MM.1S (cell line): ENCODE data around the gene TRIL.

ENCODE experiments used
- DNase-seq: peaks from one replicate; pipeline ENCODE4 v3.0.0-alpha.2; 2015
- H2AFZ ChIP-seq: fragments of 300-600 bp; sonication (generic); 2 replicates; pipeline ENCODE4 v1.6.0; 2016; ENCODE audit warnings: antibody characterized with exemption, low read length
- H3F3A ChIP-seq: fragments of 300-600 bp; sonication (generic); 2 replicates; pipeline ENCODE4 v1.6.1; 2016; ENCODE audit warnings: mild to moderate bottlenecking, antibody characterized with exemption, low read length, moderate library complexity, mixed read lengths; ENCODE audit not compliant: insufficient read depth
- H3K27ac ChIP-seq: fragments of 300-600 bp; sonication (generic); 2 replicates; pipeline ENCODE4 v1.5.1; 2016; ENCODE audit warnings: mild to moderate bottlenecking, low read length
- H3K27me3 ChIP-seq: fragments of 300-600 bp; sonication (generic); replicated peaks from 2 replicates; pipeline ENCODE4 v1.6.0; 2016; ENCODE audit warnings: low read length; ENCODE audit not compliant: insufficient read depth
- H3K36me3 ChIP-seq: fragments of 300-600 bp; sonication (generic); replicated peaks from 2 replicates; pipeline ENCODE4 v1.6.1; 2016; ENCODE audit warnings: mild to moderate bottlenecking, low read length, mixed read lengths; ENCODE audit not compliant: insufficient read depth
- H3K4me1 ChIP-seq: fragments of 300-600 bp; sonication (generic); 2 replicates; pipeline ENCODE4 v1.6.1; 2016; ENCODE audit warnings: low read length, mixed read lengths
- H3K4me2 ChIP-seq: fragments of 300-600 bp; sonication (generic); 2 replicates; pipeline ENCODE4 v1.6.0; 2016; ENCODE audit warnings: low read depth, low read length
- H3K4me3 ChIP-seq: fragments of 300-600 bp; sonication (generic); 2 replicates; pipeline ENCODE4 v1.5.1; 2016; ENCODE audit warnings: low read length, mixed read lengths
- H3K79me2 ChIP-seq: fragments of 300-600 bp; sonication (generic); 2 replicates; pipeline ENCODE4 v1.6.1; 2016; ENCODE audit warnings: mixed run types, low read length, mixed read lengths
- H3K9ac ChIP-seq: fragments of 300-600 bp; sonication (generic); 2 replicates; pipeline ENCODE4 v1.6.1; 2016; ENCODE audit warnings: low read length, mixed read lengths
- H3K9me2 ChIP-seq: fragments of 300-600 bp; sonication (generic); replicated peaks from 2 replicates; pipeline ENCODE4 v1.6.1; 2016; ENCODE audit warnings: mild to moderate bottlenecking, low read length, mixed read lengths; ENCODE audit not compliant: insufficient read depth
- H3K9me3 ChIP-seq: fragments of 300-600 bp; sonication (generic); replicated peaks from 2 replicates; pipeline ENCODE4 v1.6.1; 2016; ENCODE audit warnings: mild to moderate bottlenecking, low read length, mixed read lengths; ENCODE audit not compliant: insufficient read depth
- H4K20me1 ChIP-seq: fragments of 300-600 bp; sonication (generic); 2 replicates; pipeline ENCODE4 v1.6.1; 2016; ENCODE audit warnings: mild to moderate bottlenecking, low read length, moderate library complexity, mixed read lengths; ENCODE audit not compliant: insufficient read depth
- EZH2 ChIP-seq: fragments of 300-600 bp; sonication (generic); optimal IDR thresholded peaks from 2 replicates; pipeline ENCODE3; 2017; ENCODE audit warnings: low read depth, mild to moderate bottlenecking, antibody characterized with exemption, low read length, mixed read lengths
- EZH2phosphoT487 ChIP-seq: fragments of 300-600 bp; sonication (generic); IDR thresholded peaks from 2 replicates; pipeline ENCODE4 v1.6.1; 2018; ENCODE audit warnings: antibody characterized with exemption, low read length
- TF ChIP-seq, protein P1 (sequence below): fragments of 300-600 bp; sonication (generic); IDR thresholded peaks from 2 replicates; pipeline ENCODE4 v1.5.1; 2016; ENCODE audit warnings: antibody characterized with exemption, low read length, mixed read lengths

TRIL gene

DNA sequence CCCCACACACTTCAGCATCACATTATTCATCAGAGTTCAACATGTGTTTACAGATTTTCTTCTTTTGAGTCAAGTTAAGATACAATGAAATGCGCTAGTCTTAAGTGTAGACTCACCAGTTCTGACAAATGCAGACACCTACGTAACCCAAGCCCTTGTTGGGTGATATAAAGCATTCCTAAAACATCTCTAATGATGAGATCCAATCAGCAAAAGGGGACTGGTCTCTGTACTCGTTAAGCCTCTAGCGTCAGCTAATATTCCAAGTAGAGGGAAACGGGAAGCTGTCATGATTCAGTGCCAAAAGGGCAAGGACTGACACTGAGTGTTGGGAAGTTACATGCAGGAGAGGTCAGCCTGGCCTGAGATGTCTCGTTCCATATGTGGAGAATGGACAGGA is 38.7 kb upstream of the TRIL start:
- H3F3A ChIP-seq: no peaks in the 10 kb centered on the region
- DNase-seq: no peak
- H3K79me2 ChIP-seq: no peaks in the 10 kb centered on the region
- no peak overlapping the region for H3K9ac ChIP-seq
- H4K20me1 ChIP-seq: no peaks in the 10 kb centered on the region
- H3K9me3 ChIP-seq: no peaks in the 10 kb centered on the region
- H3K27ac ChIP-seq: no peak overlapping the region
- H3K4me2 ChIP-seq: no peak overlapping the region
- TF ChIP-seq, protein P1, sequence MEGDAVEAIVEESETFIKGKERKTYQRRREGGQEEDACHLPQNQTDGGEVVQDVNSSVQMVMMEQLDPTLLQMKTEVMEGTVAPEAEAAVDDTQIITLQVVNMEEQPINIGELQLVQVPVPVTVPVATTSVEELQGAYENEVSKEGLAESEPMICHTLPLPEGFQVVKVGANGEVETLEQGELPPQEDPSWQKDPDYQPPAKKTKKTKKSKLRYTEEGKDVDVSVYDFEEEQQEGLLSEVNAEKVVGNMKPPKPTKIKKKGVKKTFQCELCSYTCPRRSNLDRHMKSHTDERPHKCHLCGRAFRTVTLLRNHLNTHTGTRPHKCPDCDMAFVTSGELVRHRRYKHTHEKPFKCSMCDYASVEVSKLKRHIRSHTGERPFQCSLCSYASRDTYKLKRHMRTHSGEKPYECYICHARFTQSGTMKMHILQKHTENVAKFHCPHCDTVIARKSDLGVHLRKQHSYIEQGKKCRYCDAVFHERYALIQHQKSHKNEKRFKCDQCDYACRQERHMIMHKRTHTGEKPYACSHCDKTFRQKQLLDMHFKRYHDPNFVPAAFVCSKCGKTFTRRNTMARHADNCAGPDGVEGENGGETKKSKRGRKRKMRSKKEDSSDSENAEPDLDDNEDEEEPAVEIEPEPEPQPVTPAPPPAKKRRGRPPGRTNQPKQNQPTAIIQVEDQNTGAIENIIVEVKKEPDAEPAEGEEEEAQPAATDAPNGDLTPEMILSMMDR: no peak
- no peak for TF ChIP-seq EZH2phosphoT487
- TF ChIP-seq EZH2: no peak
- no peaks in the 10 kb centered on the region for H3K36me3 ChIP-seq
- no peaks in the 10 kb centered on the region for H3K4me1 ChIP-seq
- no peaks in the 10 kb centered on the region for H3K9me2 ChIP-seq
- no peak overlapping the region for H2AFZ ChIP-seq
- no peaks in the 10 kb centered on the region for H3K27me3 ChIP-seq
- H3K4me3 ChIP-seq: no peak overlapping the region

DNA sequence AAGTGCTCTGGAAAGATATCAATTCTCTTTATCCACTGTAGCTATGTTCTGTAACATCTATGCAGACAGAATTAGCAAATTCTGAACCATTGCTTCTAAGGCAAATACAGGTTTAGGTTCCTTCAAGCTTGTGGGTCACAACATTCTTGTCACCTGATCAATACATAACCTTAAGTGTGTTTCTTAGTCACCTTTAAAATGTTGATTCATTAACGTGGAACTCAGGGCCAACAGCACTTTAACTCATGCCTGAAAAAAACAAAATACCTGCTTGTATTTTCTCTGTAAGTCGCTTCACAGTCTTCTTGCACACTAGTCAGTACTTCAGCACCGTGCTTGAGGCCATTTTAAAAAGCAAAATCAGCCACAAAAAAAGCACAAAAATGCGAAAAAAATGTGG is 35.2 kb upstream of the TRIL start:
- H3K9ac ChIP-seq: no peak overlapping the region
- no peaks in the 10 kb centered on the region for H3K36me3 ChIP-seq
- no peak overlapping the region for H3K27ac ChIP-seq
- no peaks in the 10 kb centered on the region for H3K9me2 ChIP-seq
- H3K79me2 ChIP-seq: no peaks in the 10 kb centered on the region
- no peaks in the 10 kb centered on the region for H3K4me1 ChIP-seq
- no peaks in the 10 kb centered on the region for H3K27me3 ChIP-seq
- no peaks in the 10 kb centered on the region for H3F3A ChIP-seq
- no peak overlapping the region for H3K4me3 ChIP-seq
- no peak overlapping the region for H3K4me2 ChIP-seq
- DNase-seq: no peak
- H3K9me3 ChIP-seq: no peaks in the 10 kb centered on the region
- no peak overlapping the region for H2AFZ ChIP-seq
- TF ChIP-seq EZH2: no peak
- no peak for TF ChIP-seq EZH2phosphoT487
- TF ChIP-seq, protein P1: no peak
- H4K20me1 ChIP-seq: no peaks in the 10 kb centered on the region

DNA sequence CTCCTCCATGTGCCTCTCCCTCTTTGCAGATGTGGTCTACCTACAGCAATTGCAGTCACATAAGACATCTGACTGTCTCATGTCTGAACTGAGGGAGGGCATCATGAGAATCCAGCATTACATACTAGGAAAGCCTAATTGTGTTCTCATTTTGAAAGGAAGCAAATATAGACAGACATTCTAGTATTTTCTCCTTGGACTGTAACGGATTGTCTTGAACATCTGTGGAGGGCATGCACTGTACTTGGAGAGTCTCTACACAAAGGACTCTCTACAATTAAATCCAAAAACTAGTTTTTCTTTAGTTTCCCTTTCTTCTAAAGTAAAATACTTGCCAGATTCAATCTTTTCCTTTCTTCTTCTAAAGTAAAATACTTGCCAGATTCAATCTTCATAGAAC is 34.7 kb upstream of the TRIL start:
- no peak overlapping the region for H3K27ac ChIP-seq

More for the DNA sequence above, 34.7 kb upstream of the TRIL start:
- no peaks in the 10 kb centered on the region for H3K9me3 ChIP-seq
- no peaks in the 10 kb centered on the region for H3K27me3 ChIP-seq
- no peak overlapping the region for H3K4me2 ChIP-seq
- no peak overlapping the region for H3K4me3 ChIP-seq
- no peak for DNase-seq
- no peaks in the 10 kb centered on the region for H3F3A ChIP-seq
- H3K9me2 ChIP-seq: no peaks in the 10 kb centered on the region
- H2AFZ ChIP-seq: no peak overlapping the region
- no peaks in the 10 kb centered on the region for H3K79me2 ChIP-seq
- no peak overlapping the region for H3K9ac ChIP-seq
- no peaks in the 10 kb centered on the region for H3K36me3 ChIP-seq
- H3K4me1 ChIP-seq: no peaks in the 10 kb centered on the region
- TF ChIP-seq EZH2: no peak
- TF ChIP-seq EZH2phosphoT487: no peak
- TF ChIP-seq, protein P1: no peak
- no peaks in the 10 kb centered on the region for H4K20me1 ChIP-seq
